ENCODE measurements around the gene ATAD2B.

Gene ATAD2B

GRCh38 chr2:23837871-23838270, 89.1 kb downstream of the ATAD2B start:
- no peak for DNase-seq (ENCODE audit: low spot score)

GRCh38 chr2:23836971-23837565, 89.9 kb downstream of the ATAD2B start:
- no peak for DNase-seq (ENCODE audit: low spot score)

- no peak for DNase-seq (ENCODE audit: low spot score)
These were observed 90.4 kb downstream of the ATAD2B start for GRCh38 chr2:23836505-23836904.

GRCh38 chr2:23835988-23836387, 90.9 kb downstream of the ATAD2B start:
- no peak for DNase-seq (ENCODE audit: low spot score)

- DNase-seq (ENCODE audit: low spot score) = no peak
These were observed 91.5 kb downstream of the ATAD2B start for GRCh38 chr2:23835423-23835822.

GRCh38 chr2:23828986-23829385, 97.9 kb downstream of the ATAD2B start:
- peak; percentile 3 for DNase-seq (ENCODE audit: low spot score)

- peak; percentile 3 for DNase-seq (ENCODE audit: low spot score)
These were observed 98.5 kb downstream of the ATAD2B start for GRCh38 chr2:23828256-23828980.

- no peak for DNase-seq (ENCODE audit: low spot score)
These were observed 99.6 kb downstream of the ATAD2B start for GRCh38 chr2:23827287-23827686.

- DNase-seq (ENCODE audit: low spot score) = no peak
These were observed 100.2 kb downstream of the ATAD2B start for GRCh38 chr2:23826771-23827170.

GRCh38 chr2:23826040-23826439, 100.9 kb downstream of the ATAD2B start:
- no peak for DNase-seq (ENCODE audit: low spot score)

- DNase-seq (ENCODE audit: low spot score) = peak; percentile 66
These were observed 102.1 kb downstream of the ATAD2B start for GRCh38 chr2:23824777-23825212.

- DNase-seq (ENCODE audit: low spot score) = no peak
These were observed 103.1 kb downstream of the ATAD2B start for GRCh38 chr2:23823863-23824262.

GRCh38 chr2:23814963-23815362, 112.0 kb downstream of the ATAD2B start:
- no peak for DNase-seq (ENCODE audit: low spot score)

GRCh38 chr2:23813438-23813837, 113.5 kb downstream of the ATAD2B start:
- DNase-seq (ENCODE audit: low spot score) = no peak

- DNase-seq (ENCODE audit: low spot score) = no peak
These were observed 117.8 kb downstream of the ATAD2B start for GRCh38 chr2:23809150-23809549.

- no peak for DNase-seq (ENCODE audit: low spot score)
These were observed 120.2 kb downstream of the ATAD2B start for GRCh38 chr2:23806665-23807249.

- DNase-seq (ENCODE audit: low spot score) = no peak
These were observed 120.7 kb downstream of the ATAD2B start for GRCh38 chr2:23806201-23806600.

GRCh38 chr2:23803965-23804542, 122.9 kb downstream of the ATAD2B start:
- DNase-seq (ENCODE audit: low spot score) = no peak

GRCh38 chr2:23803264-23803964, 123.5 kb downstream of the ATAD2B start:
- peak; percentile 33 for DNase-seq (ENCODE audit: low spot score)

GRCh38 chr2:23801396-23801795, 125.5 kb downstream of the ATAD2B start:
- peak; percentile 43 for DNase-seq (ENCODE audit: low spot score)

- DNase-seq (ENCODE audit: low spot score) = no peak
These were observed 132.7 kb downstream of the ATAD2B start for GRCh38 chr2:23794234-23794633.

- no peak for DNase-seq (ENCODE audit: low spot score)
These were observed 133.4 kb downstream of the ATAD2B start for GRCh38 chr2:23793476-23793875.
